ENCODE results near the gene SUPT20HL2. TPM values are rescaled to one million over a fixed set of nuclear protein-coding genes. Genes with fewer than 3 reads are reported as not detected.

The SUPT20HL2 gene
- total and polyA plus RNA-seq, 2 donors (not counting 3 experiments of a cell fraction or from before 2014, with no cell fraction given), result not detected

DNA sequence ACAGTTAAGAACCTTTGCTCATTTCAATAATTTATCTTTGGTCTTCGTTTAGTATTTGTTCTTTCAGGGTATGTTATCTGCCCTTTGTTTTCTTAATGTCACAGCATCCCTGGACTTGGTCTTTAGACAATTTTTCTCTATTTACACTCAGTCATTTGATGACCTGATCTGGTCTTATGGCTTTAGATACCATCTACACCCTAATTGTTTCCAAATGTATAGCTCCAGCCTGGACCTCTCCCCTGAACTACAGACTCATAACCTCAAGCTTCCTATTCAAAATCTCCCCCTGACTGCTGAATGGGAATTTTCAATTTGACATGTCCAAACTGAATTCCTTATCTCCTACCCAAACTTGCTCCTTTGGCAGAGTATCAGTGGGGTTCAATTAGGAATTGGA lies 3.7 kb upstream of the SUPT20HL2 start:
- no peaks in the 10 kb centered on the region for H3K4me1 ChIP-seq (ENCODE audit: control insufficient read depth, extremely low read depth, insufficient read depth, low read length)
- no peaks in the 10 kb centered on the region for H3K9me1 ChIP-seq (replicated peaks; ENCODE audit: control insufficient read depth, extremely low read depth, insufficient read depth, low read length)
- H4K20me1 ChIP-seq (replicated peaks; ENCODE audit: control insufficient read depth, extremely low read depth, insufficient read depth, low read length), result no peaks in the 10 kb centered on the region
- H3K79me2 ChIP-seq (ENCODE audit: control insufficient read depth, insufficient read depth, low read length), result no peaks in the 10 kb centered on the region
- no peaks in the 10 kb centered on the region for H3K27me3 ChIP-seq (ENCODE audit: control insufficient read depth in 2 of 2, insufficient read depth in 2 of 2, low read length in 2 of 2)
- H3K4me2 ChIP-seq (ENCODE audit: insufficient read depth, low read length), result no peak overlapping the region
- ChIA-PET POLR2A (no interaction called here), CTCF (interaction anchor here (1.0 to 1.2 kb wide), 2 partner anchors 24 to 53 kb away, joined by 3 to 4 read pairs; no protein-coding TSS in a partner anchor)
- no peaks in the 10 kb centered on the region for H3K36me3 ChIP-seq (ENCODE audit: control insufficient read depth in 2 of 2, extremely low read depth in 1 of 2, insufficient read depth in 2 of 2, low read length in 2 of 2)
- intact Hi-C loops (cut with micrococcal nuclease) (no loop called here), dilution Hi-C loops (cut with MboI; ENCODE audit: extremely low pct_ligation_motif_present, low sequenced_read_pairs) (no loop called here)
- TF ChIP-seq FOS (IDR thresholded peaks at IDR 0.05; ENCODE audit: borderline replicate concordance, insufficient read depth, low read length), result no peak
- no peak for TF ChIP-seq MYC (IDR thresholded peaks at IDR 0.05; ENCODE audit: low read depth, low read length)
- TF ChIP-seq EZH2 (IDR thresholded peaks at IDR 0.05; ENCODE audit: borderline replicate concordance, low read depth, low read length, severe bottlenecking), result no peak
- no peak for TF ChIP-seq GATA2 (IDR thresholded peaks at IDR 0.05; ENCODE audit: insufficient read depth, insufficient read length, low read depth, low read length)
- TF ChIP-seq POLR2A (IDR thresholded peaks at IDR 0.05; ENCODE audit: low read depth, low read length), result no peak
- TF ChIP-seq, protein P1, sequence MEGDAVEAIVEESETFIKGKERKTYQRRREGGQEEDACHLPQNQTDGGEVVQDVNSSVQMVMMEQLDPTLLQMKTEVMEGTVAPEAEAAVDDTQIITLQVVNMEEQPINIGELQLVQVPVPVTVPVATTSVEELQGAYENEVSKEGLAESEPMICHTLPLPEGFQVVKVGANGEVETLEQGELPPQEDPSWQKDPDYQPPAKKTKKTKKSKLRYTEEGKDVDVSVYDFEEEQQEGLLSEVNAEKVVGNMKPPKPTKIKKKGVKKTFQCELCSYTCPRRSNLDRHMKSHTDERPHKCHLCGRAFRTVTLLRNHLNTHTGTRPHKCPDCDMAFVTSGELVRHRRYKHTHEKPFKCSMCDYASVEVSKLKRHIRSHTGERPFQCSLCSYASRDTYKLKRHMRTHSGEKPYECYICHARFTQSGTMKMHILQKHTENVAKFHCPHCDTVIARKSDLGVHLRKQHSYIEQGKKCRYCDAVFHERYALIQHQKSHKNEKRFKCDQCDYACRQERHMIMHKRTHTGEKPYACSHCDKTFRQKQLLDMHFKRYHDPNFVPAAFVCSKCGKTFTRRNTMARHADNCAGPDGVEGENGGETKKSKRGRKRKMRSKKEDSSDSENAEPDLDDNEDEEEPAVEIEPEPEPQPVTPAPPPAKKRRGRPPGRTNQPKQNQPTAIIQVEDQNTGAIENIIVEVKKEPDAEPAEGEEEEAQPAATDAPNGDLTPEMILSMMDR (IDR thresholded peaks at IDR 0.05; ENCODE audit: extremely low read depth in 1 of 2, insufficient read depth in 1 of 2, low read depth in 1 of 2, low read length in 2 of 2), result no peak
- TF ChIP-seq JUN (IDR thresholded peaks at IDR 0.05; ENCODE audit: borderline replicate concordance, insufficient read depth, insufficient read length, low read depth), result no peak
- no peak for TF ChIP-seq POLR2AphosphoS5 (IDR thresholded peaks at IDR 0.05; ENCODE audit: insufficient read depth, low read depth, low read length)
- TF ChIP-seq, protein P2, sequence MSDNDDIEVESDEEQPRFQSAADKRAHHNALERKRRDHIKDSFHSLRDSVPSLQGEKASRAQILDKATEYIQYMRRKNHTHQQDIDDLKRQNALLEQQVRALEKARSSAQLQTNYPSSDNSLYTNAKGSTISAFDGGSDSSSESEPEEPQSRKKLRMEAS (IDR thresholded peaks at IDR 0.05; ENCODE audit: insufficient read depth, insufficient read length), result no peak
- H2AFZ ChIP-seq (ENCODE audit: low read depth, low read length), result no peak overlapping the region
- DNase-seq (ENCODE audit: low read depth, low spot score) (no peak), FAIRE-seq (no peak)
- no peaks in the 10 kb centered on the region for H3K9me3 ChIP-seq (replicated peaks; ENCODE audit: control insufficient read depth, insufficient read depth, low read length)
- H3K9ac ChIP-seq (replicated peaks; ENCODE audit: extremely low read depth, insufficient read depth, low read length), result no peak overlapping the region
- H3K4me3 ChIP-seq (replicated peaks in 1 of 3; ENCODE audit: insufficient read depth in 1 of 3, low read depth in 1 of 3, low read length in 3 of 3), result no peak overlapping the region
- H3K27ac ChIP-seq (ENCODE audit: insufficient read depth, low read depth, low read length), result no peak overlapping the region
- no TSS peak for BruUV-seq (replicated peaks)
